SK-N-SH (cell line): ENCODE measurements around the gene SMIM12.

ENCODE experiments used
- FOXM1 ChIP-seq: IDR thresholded peaks from 2 replicates; pipeline ENCODE4 v1.4.0; 2012; ENCODE audit warnings: low read depth, mild to moderate bottlenecking
- MEF2A ChIP-seq: IDR thresholded peaks from 2 replicates; pipeline ENCODE4 v1.4.0; 2012; ENCODE audit warnings: low read depth, borderline replicate concordance
- POLR2AphosphoS5 ChIP-seq: IDR thresholded peaks from 2 replicates; pipeline ENCODE4 v1.6.1; 2012; ENCODE audit warnings: low read depth, low read length
- TEAD4 ChIP-seq: IDR thresholded peaks from 2 replicates; pipeline ENCODE4 v1.4.0; 2012; ENCODE audit warnings: mild to moderate bottlenecking, borderline replicate concordance; ENCODE audit not compliant: insufficient read depth
- TF ChIP-seq, protein P1 (sequence below): fragments of 200-600 bp; sonication (generic); IDR thresholded peaks from 2 replicates; pipeline ENCODE4 v1.6.1; 2017; ENCODE audit warnings: antibody characterized with exemption, mild to moderate bottlenecking, moderate library complexity
- TF ChIP-seq, protein P2 (sequence below): IDR thresholded peaks from 2 replicates; pipeline ENCODE4 v1.4.0; 2012; ENCODE audit warnings: low read depth
- TF ChIP-seq, protein P3 (sequence below): IDR thresholded peaks from 2 replicates; pipeline ENCODE4; 2012

GRCh38 chr1:34865981-34866761 lies 6.6 kb upstream of the SMIM12 start:
- TF ChIP-seq, protein P1, sequence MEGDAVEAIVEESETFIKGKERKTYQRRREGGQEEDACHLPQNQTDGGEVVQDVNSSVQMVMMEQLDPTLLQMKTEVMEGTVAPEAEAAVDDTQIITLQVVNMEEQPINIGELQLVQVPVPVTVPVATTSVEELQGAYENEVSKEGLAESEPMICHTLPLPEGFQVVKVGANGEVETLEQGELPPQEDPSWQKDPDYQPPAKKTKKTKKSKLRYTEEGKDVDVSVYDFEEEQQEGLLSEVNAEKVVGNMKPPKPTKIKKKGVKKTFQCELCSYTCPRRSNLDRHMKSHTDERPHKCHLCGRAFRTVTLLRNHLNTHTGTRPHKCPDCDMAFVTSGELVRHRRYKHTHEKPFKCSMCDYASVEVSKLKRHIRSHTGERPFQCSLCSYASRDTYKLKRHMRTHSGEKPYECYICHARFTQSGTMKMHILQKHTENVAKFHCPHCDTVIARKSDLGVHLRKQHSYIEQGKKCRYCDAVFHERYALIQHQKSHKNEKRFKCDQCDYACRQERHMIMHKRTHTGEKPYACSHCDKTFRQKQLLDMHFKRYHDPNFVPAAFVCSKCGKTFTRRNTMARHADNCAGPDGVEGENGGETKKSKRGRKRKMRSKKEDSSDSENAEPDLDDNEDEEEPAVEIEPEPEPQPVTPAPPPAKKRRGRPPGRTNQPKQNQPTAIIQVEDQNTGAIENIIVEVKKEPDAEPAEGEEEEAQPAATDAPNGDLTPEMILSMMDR, result peak; percentile 84
- no peak for TF ChIP-seq POLR2AphosphoS5
- TF ChIP-seq, protein P2, sequence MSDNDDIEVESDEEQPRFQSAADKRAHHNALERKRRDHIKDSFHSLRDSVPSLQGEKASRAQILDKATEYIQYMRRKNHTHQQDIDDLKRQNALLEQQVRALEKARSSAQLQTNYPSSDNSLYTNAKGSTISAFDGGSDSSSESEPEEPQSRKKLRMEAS, result no peak
- TF ChIP-seq FOXM1, result no peak
- no peak for TF ChIP-seq MEF2A
- no peak for TF ChIP-seq TEAD4
- TF ChIP-seq, protein P3, sequence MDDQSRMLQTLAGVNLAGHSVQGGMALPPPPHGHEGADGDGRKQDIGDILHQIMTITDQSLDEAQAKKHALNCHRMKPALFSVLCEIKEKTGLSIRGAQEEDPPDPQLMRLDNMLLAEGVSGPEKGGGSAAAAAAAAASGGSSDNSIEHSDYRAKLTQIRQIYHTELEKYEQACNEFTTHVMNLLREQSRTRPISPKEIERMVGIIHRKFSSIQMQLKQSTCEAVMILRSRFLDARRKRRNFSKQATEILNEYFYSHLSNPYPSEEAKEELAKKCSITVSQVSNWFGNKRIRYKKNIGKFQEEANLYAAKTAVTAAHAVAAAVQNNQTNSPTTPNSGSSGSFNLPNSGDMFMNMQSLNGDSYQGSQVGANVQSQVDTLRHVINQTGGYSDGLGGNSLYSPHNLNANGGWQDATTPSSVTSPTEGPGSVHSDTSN, result no peak
